Neural progenitor cell (in vitro differentiated cells): Measurements from ENCODE around the gene L3HYPDH. TPM values are rescaled to one million over a fixed set of nuclear protein-coding genes. Genes with fewer than 3 reads are reported as not detected.

Experiments
- DNase-seq: peaks from one replicate; pipeline ENCODE4 v3.0.0-alpha.2; 2016; ENCODE audit warnings: low spot score
- H2AFZ ChIP-seq: fragments of 200-600 bp; sonication (generic); replicated peaks from 2 replicates; pipeline ENCODE4 v1.6.1; 2016; ENCODE audit warnings: antibody characterized with exemption
- H3F3A ChIP-seq: fragments of 200-600 bp; sonication (generic); 2 replicates; pipeline ENCODE4 v1.6.1; 2016; ENCODE audit warnings: antibody characterized with exemption, low read depth
- H3K27ac ChIP-seq: fragments of 200-600 bp; sonication (generic); 2 replicates; pipeline ENCODE4 v1.5.1; 2016; ENCODE audit warnings: mild to moderate bottlenecking
- H3K27me3 ChIP-seq: fragments of 200-600 bp; sonication (generic); 2 replicates; pipeline ENCODE4 v1.6.1; 2016; ENCODE audit warnings: mild to moderate bottlenecking, moderate library complexity
- H3K36me3 ChIP-seq: fragments of 200-600 bp; sonication (generic); 2 replicates; pipeline ENCODE4 v1.5.1; 2016
- H3K4me1 ChIP-seq: fragments of 200-600 bp; sonication (generic); 2 replicates; pipeline ENCODE4 v1.6.1; 2016; ENCODE audit warnings: mixed run types
- H3K4me2 ChIP-seq: fragments of 200-600 bp; sonication (generic); 2 replicates; pipeline ENCODE4 v1.6.1; 2016
- H3K4me3 ChIP-seq: fragments of 200-600 bp; sonication (generic); 2 replicates; pipeline ENCODE4 v1.5.1; 2016
- H3K79me2 ChIP-seq: fragments of 200-600 bp; sonication (generic); 2 replicates; pipeline ENCODE4 v1.6.1; 2016; ENCODE audit warnings: low read depth
- H3K9ac ChIP-seq: fragments of 200-600 bp; sonication (generic); 2 replicates; pipeline ENCODE4 v1.6.1; 2016
- H3K9me3 ChIP-seq: fragments of 200-600 bp; sonication (generic); 2 replicates; pipeline ENCODE4 v1.5.1; 2016; ENCODE audit warnings: low read depth
- H4K20me1 ChIP-seq: fragments of 200-600 bp; sonication (generic); 2 replicates; pipeline ENCODE4 v1.6.1; 2016; ENCODE audit warnings: low read depth
- H3K27ac Mint-ChIP-seq: 3 replicates; pipeline ENCODE4 v1.8.0; 2021; ENCODE audit warnings: mixed read lengths
- H3K27me3 Mint-ChIP-seq: 2 replicates; pipeline ENCODE4 v1.8.0; 2022; ENCODE audit warnings: low read depth, mild to moderate bottlenecking, inconsistent platforms, moderate library complexity, mixed read lengths; ENCODE audit not compliant: insufficient read depth
- H3K36me3 Mint-ChIP-seq: 3 replicates; pipeline ENCODE4 v1.8.0; 2021; ENCODE audit warnings: mixed read lengths
- H3K4me1 Mint-ChIP-seq: 3 replicates; pipeline ENCODE4 v1.8.0; 2021; ENCODE audit warnings: mixed read lengths
- H3K4me3 Mint-ChIP-seq: 3 replicates; pipeline ENCODE4 v1.8.0; 2021; ENCODE audit warnings: mild to moderate bottlenecking, moderate library complexity, mixed read lengths
- H3K9me3 Mint-ChIP-seq: 3 replicates; pipeline ENCODE4 v1.8.0; 2020; ENCODE audit warnings: mixed read lengths
- EZH2 ChIP-seq: fragments of 200-600 bp; sonication (generic); IDR thresholded peaks from 2 replicates; pipeline ENCODE4 v1.6.1; 2017; ENCODE audit warnings: antibody characterized with exemption, mild to moderate bottlenecking, moderate library complexity
- EZH2phosphoT487 ChIP-seq: fragments of 200-600 bp; sonication (generic); IDR thresholded peaks from 2 replicates; pipeline ENCODE4 v1.6.1; 2017; ENCODE audit warnings: antibody characterized with exemption
- total RNA-seq: library from RNA; depleted of rRNA; stranded (reverse); fragments of >200 nt; gene quantifications from 2 replicates; pipeline ENCODE4 v1.2.3, GENCODE V29; 2015; ENCODE audit warnings: low replicate concordance
- TF ChIP-seq, protein P1 (sequence below): fragments of 200-600 bp; sonication (generic); IDR thresholded peaks from 2 replicates; pipeline ENCODE4 v1.5.1; 2017; ENCODE audit warnings: antibody characterized with exemption, mild to moderate bottlenecking

The L3HYPDH gene
- total RNA-seq, 1 donor from 2014 or later, result 20.8 TPM

DNA sequence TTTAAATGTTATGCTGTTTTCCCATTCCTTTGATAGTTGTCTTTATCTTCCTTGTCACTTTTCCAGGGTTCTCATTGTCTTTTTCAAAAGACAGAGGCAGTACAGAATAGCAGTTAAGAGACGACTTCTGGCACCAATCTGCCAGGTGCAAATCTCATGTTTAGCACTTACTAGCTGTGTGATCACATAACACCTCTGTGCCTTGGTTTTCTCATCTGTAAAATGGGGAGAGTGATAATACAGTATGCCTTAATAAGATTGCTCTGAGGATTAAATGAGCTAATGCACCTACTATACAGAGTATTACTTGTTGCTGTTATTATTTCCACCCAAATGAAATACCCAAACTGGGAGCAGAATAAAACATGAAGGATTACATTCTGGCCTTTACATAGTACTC is 23.8 kb downstream of the L3HYPDH start:
- H3K27ac Mint-ChIP-seq, result no peak overlapping the region
- peaks cover 24% of the 10 kb centered on the region for H3K36me3 Mint-ChIP-seq

DNA sequence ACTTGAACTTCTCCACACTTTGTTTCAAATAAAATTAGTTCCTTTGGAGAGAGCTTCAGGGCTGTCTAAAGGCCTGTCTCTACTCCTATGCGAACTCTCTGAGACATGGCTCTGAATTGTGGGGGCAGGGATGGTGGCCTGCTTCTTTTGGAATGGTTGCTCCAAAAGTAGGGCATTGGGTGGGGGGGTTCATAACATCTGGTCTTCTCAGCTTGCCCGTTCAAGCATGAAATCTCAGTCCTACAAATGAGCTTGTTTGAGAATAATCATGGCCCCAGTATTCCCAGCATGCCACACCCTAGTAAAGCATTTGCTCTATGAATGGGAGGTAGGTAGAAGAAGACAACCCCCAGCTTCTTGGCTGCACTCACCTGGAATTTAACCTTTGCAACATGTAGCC is 25.7 kb downstream of the L3HYPDH start:
- no peak for TF ChIP-seq EZH2
- no peak for TF ChIP-seq EZH2phosphoT487
- TF ChIP-seq, protein P1, sequence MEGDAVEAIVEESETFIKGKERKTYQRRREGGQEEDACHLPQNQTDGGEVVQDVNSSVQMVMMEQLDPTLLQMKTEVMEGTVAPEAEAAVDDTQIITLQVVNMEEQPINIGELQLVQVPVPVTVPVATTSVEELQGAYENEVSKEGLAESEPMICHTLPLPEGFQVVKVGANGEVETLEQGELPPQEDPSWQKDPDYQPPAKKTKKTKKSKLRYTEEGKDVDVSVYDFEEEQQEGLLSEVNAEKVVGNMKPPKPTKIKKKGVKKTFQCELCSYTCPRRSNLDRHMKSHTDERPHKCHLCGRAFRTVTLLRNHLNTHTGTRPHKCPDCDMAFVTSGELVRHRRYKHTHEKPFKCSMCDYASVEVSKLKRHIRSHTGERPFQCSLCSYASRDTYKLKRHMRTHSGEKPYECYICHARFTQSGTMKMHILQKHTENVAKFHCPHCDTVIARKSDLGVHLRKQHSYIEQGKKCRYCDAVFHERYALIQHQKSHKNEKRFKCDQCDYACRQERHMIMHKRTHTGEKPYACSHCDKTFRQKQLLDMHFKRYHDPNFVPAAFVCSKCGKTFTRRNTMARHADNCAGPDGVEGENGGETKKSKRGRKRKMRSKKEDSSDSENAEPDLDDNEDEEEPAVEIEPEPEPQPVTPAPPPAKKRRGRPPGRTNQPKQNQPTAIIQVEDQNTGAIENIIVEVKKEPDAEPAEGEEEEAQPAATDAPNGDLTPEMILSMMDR, result no peak
- peaks cover 13% of the 10 kb centered on the region for H3K27me3 ChIP-seq
- peaks cover 3% of the 10 kb centered on the region for H4K20me1 ChIP-seq
- no peaks in the 10 kb centered on the region for H3K27me3 Mint-ChIP-seq
- no peak overlapping the region for H3K27ac Mint-ChIP-seq
- no peak overlapping the region for H2AFZ ChIP-seq
- H3K36me3 Mint-ChIP-seq, result peaks cover 26% of the 10 kb centered on the region
- H3K4me3 ChIP-seq, result no peak overlapping the region
- H3K79me2 ChIP-seq, result no peaks in the 10 kb centered on the region
- DNase-seq, result no peak
- H3K4me3 Mint-ChIP-seq, result no peak overlapping the region
- no peak overlapping the region for H3K27ac ChIP-seq
- no peak overlapping the region for H3K9ac ChIP-seq
- no peaks in the 10 kb centered on the region for H3K4me1 ChIP-seq
- peaks cover 3% of the 10 kb centered on the region for H3K9me3 ChIP-seq
- H3K4me1 Mint-ChIP-seq, result peaks cover 3% of the 10 kb centered on the region
- peaks cover 9% of the 10 kb centered on the region for H3K36me3 ChIP-seq
- no peaks in the 10 kb centered on the region for H3F3A ChIP-seq
- H3K4me2 ChIP-seq, result no peak overlapping the region
- H3K9me3 Mint-ChIP-seq, result peaks cover 2% of the 10 kb centered on the region

More for the DNA sequence above, 23.8 kb downstream of the L3HYPDH start:
- no peak overlapping the region for H3K9ac ChIP-seq
- DNase-seq, result no peak
- peaks cover 9% of the 10 kb centered on the region for H3K36me3 ChIP-seq
- no peak overlapping the region for H3K4me3 ChIP-seq
- no peaks in the 10 kb centered on the region for H3K27me3 Mint-ChIP-seq
- TF ChIP-seq EZH2, result no peak
- no peak for TF ChIP-seq EZH2phosphoT487
- TF ChIP-seq, protein P1, result no peak
- H3K27me3 ChIP-seq, result peaks cover 32% of the 10 kb centered on the region
- H3K9me3 Mint-ChIP-seq, result peaks cover 2% of the 10 kb centered on the region
- no peak overlapping the region for H2AFZ ChIP-seq
- H3K79me2 ChIP-seq, result no peaks in the 10 kb centered on the region
- H3K4me2 ChIP-seq, result no peak overlapping the region
- peaks cover 6% of the 10 kb centered on the region for H3K4me1 ChIP-seq
- H3K27ac ChIP-seq, result no peak overlapping the region
- H3K4me3 Mint-ChIP-seq, result no peak overlapping the region
- peaks cover 6% of the 10 kb centered on the region for H3K4me1 Mint-ChIP-seq
- peaks cover 3% of the 10 kb centered on the region for H3K9me3 ChIP-seq
- H3F3A ChIP-seq, result peaks cover 14% of the 10 kb centered on the region
- H4K20me1 ChIP-seq, result peaks cover 12% of the 10 kb centered on the region

DNA sequence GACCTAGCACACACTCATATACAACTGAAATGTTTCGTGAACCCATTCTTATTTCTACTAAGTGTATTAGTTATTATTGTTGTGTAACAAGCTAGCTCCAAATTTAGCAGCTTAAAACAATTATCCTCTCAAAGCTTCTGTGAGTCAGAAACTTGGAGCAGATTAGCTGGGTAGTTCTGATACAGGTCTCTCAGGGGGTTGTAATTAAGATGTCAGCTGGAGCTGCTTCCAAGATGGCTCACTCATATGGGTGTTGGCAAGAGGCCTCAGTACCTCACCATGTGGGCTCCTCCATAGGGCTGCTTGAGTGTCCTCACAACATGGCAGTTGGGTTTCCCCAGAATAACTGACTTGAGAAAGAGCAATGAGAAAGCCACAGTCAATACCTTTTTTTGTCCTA is 28.8 kb downstream of the L3HYPDH start:
- Histone ChIP-seq H3K79me2 (no peaks in the 10 kb centered on the region), H4K20me1 (no peaks in the 10 kb centered on the region), H3K4me1 (no peaks in the 10 kb centered on the region), H3F3A (no peaks in the 10 kb centered on the region), H3K4me3 (no peak overlapping the region), H3K27ac (no peak overlapping the region), H3K9ac (no peak overlapping the region), H3K27me3 (no peaks in the 10 kb centered on the region), H3K9me3 (peaks cover 3% of the 10 kb centered on the region), H3K36me3 (peaks cover 9% of the 10 kb centered on the region), H2AFZ (no peak overlapping the region), H3K4me2 (no peak overlapping the region)
- TF ChIP-seq, protein P1, result no peak
- no peak for TF ChIP-seq EZH2phosphoT487
- no peak for TF ChIP-seq EZH2
- H3K27ac Mint-ChIP-seq, result no peak overlapping the region
- no peak for DNase-seq
- H3K9me3 Mint-ChIP-seq, result peaks cover 2% of the 10 kb centered on the region
- peaks cover 23% of the 10 kb centered on the region for H3K36me3 Mint-ChIP-seq
- H3K4me3 Mint-ChIP-seq, result no peak overlapping the region
- H3K4me1 Mint-ChIP-seq, result no peaks in the 10 kb centered on the region
- no peaks in the 10 kb centered on the region for H3K27me3 Mint-ChIP-seq
